Ascending aorta (tissue), 2 donors: ENCODE results near the gene SLC16A2. TPM values are rescaled to one million over a fixed set of nuclear protein-coding genes. Genes with fewer than 3 reads are reported as not detected.
"Not testable (repeated sequence)": the region's sequence is repeated elsewhere in the genome, so short reads cannot be mapped to it uniquely, and the experiment has no call there.

ENCODE experiments used
- DNase-seq, 2 donors: peaks; one replicate each; pipeline ENCODE4 v3.0.0-alpha.2; 2019; ENCODE audit warnings: low spot score in 2 of 2
- H3K27ac ChIP-seq, 2 donors: fragments of 200-600 bp; sonication (generic); one replicate each; pipeline ENCODE4 v1.5.1; 2016 to 2017; ENCODE audit warnings: mild to moderate bottlenecking in 1 of 2
- H3K27me3 ChIP-seq: fragments of 200-600 bp; sonication (generic); one replicate; pipeline ENCODE4 v1.5.1; 2017
- H3K36me3 ChIP-seq, 2 donors: fragments of 200-600 bp; sonication (generic); one replicate each; pipeline ENCODE4 v1.5.1; 2016
- H3K4me1 ChIP-seq, 2 donors: fragments of 200-600 bp; sonication (generic); one replicate each; pipeline ENCODE4 v1.5.1; 2016 to 2017; ENCODE audit warnings: mild to moderate bottlenecking in 1 of 2
- H3K4me3 ChIP-seq, 2 donors: fragments of 200-600 bp; sonication (generic); one replicate each; pipeline ENCODE4 v1.5.1; 2016 to 2017; ENCODE audit warnings: mild to moderate bottlenecking in 1 of 2
- H3K9me3 ChIP-seq, 2 donors: fragments of 200-600 bp; sonication (generic); one replicate each; pipeline ENCODE4 v1.5.1; 2016
- intact Hi-C: fragments of 100-400 bp; cut with DNase I; formaldehyde crosslinking; loops from one replicate; pipeline ENCODE4 v1.15.1; 2023
- total RNA-seq: library from RNA; depleted of rRNA; stranded (reverse); fragments of >200 nt; gene quantifications from one replicate; pipeline ENCODE4 v1.1.0, GENCODE V29; 2016
- TF ChIP-seq, protein P1 (sequence below), 3 experiments: fragments of 200-600 bp in 2 of 3; fragments of 450-650 bp in 1 of 3; sonication (generic) in 2 of 3; IDR thresholded peaks; one replicate each; pipeline ENCODE4 v1.5.1; 2016 to 2019; ENCODE audit warnings: antibody characterized with exemption in 3 of 3, mild to moderate bottlenecking in 1 of 3, moderate library complexity in 1 of 3

The SLC16A2 gene
- total RNA-seq, 1 donor from 2014 or later: 10.7 TPM

GRCh38 chrX:74514384-74514783, 93.1 kb downstream of the SLC16A2 start:
- H3K27ac ChIP-seq: no peak overlapping the region
- no peak overlapping the region for H3K4me3 ChIP-seq
- intact Hi-C loops: no loop called here
- TF ChIP-seq, protein P1, sequence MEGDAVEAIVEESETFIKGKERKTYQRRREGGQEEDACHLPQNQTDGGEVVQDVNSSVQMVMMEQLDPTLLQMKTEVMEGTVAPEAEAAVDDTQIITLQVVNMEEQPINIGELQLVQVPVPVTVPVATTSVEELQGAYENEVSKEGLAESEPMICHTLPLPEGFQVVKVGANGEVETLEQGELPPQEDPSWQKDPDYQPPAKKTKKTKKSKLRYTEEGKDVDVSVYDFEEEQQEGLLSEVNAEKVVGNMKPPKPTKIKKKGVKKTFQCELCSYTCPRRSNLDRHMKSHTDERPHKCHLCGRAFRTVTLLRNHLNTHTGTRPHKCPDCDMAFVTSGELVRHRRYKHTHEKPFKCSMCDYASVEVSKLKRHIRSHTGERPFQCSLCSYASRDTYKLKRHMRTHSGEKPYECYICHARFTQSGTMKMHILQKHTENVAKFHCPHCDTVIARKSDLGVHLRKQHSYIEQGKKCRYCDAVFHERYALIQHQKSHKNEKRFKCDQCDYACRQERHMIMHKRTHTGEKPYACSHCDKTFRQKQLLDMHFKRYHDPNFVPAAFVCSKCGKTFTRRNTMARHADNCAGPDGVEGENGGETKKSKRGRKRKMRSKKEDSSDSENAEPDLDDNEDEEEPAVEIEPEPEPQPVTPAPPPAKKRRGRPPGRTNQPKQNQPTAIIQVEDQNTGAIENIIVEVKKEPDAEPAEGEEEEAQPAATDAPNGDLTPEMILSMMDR (IDR thresholded peaks at IDR 0.05): no peak
- no peak for DNase-seq
- H3K27me3 ChIP-seq: no peaks in the 10 kb centered on the region
- H3K36me3 ChIP-seq: no peaks in the 10 kb centered on the region
- H3K4me1 ChIP-seq: no peaks in the 10 kb centered on the region
- H3K9me3 ChIP-seq: no peaks in the 10 kb centered on the region

- intact Hi-C loops: no loop called here
- no peaks in the 10 kb centered on the region for H3K27me3 ChIP-seq
- no peak overlapping the region for H3K4me3 ChIP-seq
- DNase-seq: no peak
- no peak overlapping the region for H3K27ac ChIP-seq
- no peaks in the 10 kb centered on the region for H3K9me3 ChIP-seq
- TF ChIP-seq, protein P1 (IDR thresholded peaks at IDR 0.05): no peak
- no peaks in the 10 kb centered on the region for H3K4me1 ChIP-seq
- H3K36me3 ChIP-seq: no peaks in the 10 kb centered on the region
Observed at GRCh38 chrX:74515356-74515755, 94.1 kb downstream of the SLC16A2 start.

- intact Hi-C loops, H3K9me3 ChIP-seq, H3K4me1 ChIP-seq, H3K36me3 ChIP-seq, H3K27ac ChIP-seq, DNase-seq, H3K27me3 ChIP-seq, H3K4me3 ChIP-seq: not testable (repeated sequence)
Observed at GRCh38 chrX:74516013-74516412, 94.7 kb downstream of the SLC16A2 start.

DNA sequence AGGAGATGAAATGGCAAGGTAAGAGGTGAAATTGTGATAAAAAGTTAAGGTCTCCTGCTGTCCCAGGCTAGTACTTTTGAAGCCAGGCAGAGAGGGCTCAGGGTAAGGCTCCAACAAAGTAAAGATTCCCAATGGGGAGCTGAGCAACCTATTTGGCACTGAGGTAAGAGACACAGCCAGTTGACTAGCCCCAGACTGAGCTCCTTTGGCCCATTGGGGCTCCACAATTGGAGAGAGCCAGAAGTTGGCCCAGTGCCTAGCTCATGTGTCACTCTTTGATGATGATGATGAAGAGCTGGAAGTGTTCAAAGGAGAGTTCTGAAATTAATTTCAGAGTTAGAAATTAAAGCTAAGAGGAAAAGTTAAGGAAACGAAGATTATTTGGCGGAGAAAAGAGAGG, 98.6 kb downstream of the SLC16A2 start:
- Histone ChIP-seq H3K27me3 (no peaks in the 10 kb centered on the region), H3K9me3 (no peaks in the 10 kb centered on the region), H3K27ac (no peak overlapping the region), H3K4me3 (no peak overlapping the region), H3K36me3 (no peaks in the 10 kb centered on the region), H3K4me1 (no peaks in the 10 kb centered on the region)
- TF ChIP-seq, protein P1 (IDR thresholded peaks at IDR 0.05): no peak
- DNase-seq: no peak
- intact Hi-C loops: no loop called here

DNA sequence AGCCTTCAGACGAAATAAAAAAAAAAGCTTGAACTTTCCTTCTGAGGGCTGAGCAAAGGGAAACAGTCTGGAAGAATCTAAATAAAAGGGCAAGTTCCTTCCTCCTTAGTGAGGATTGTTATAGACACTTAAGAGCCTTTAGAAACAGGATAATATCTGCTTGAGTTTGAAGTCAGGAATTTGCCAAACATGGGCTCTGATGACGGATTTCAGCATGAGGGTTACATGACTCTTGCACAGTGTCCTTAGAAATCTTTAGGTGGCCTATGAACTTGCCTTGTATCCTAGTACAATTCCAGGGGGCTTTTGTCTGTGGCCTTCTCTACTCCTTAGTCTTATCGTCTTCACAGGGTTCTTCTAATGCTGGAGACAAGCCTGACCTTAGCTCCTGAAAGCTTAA, 99.0 kb downstream of the SLC16A2 start:
- intact Hi-C loops: no loop called here
- TF ChIP-seq, protein P1 (IDR thresholded peaks at IDR 0.05): no peak
- Histone ChIP-seq H3K27ac (no peak overlapping the region), H3K4me3 (no peak overlapping the region), H3K9me3 (no peaks in the 10 kb centered on the region), H3K27me3 (no peaks in the 10 kb centered on the region), H3K36me3 (no peaks in the 10 kb centered on the region), H3K4me1 (no peaks in the 10 kb centered on the region)
- DNase-seq: no peak

DNA sequence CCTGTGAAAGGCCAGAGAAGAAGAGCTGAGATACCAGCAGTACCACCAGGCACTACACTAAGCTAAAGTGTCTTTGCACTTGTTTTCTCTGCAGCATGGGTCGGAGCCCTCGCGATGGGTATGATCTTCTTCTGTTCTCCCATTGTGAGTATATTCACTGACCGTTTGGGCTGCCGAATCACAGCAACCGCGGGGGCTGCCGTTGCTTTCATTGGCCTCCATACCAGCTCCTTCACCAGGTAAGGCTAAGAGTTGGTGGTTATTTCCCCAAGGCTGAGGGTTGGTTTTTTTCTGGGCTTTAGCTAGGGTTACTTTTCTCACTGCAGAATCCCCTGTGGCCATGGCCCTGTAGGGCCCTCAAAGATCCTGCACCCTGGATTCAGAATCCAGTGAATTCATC, 99.6 kb downstream of the SLC16A2 start:
- Histone ChIP-seq H3K4me3 (no peak overlapping the region), H3K9me3 (no peaks in the 10 kb centered on the region), H3K36me3 (no peaks in the 10 kb centered on the region), H3K4me1 (no peaks in the 10 kb centered on the region), H3K27ac (no peak overlapping the region), H3K27me3 (no peaks in the 10 kb centered on the region)
- TF ChIP-seq, protein P1 (IDR thresholded peaks at IDR 0.05): no peak
- no peak for DNase-seq
- intact Hi-C loops: no loop called here
